Ovary (tissue), 9 donors: ENCODE data around the gene MYH9. TPM values are rescaled to one million over a fixed set of nuclear protein-coding genes. Genes with fewer than 3 reads are reported as not detected.
A peak's percentile ranks its signal among the peaks of the same experiment; 100 is the strongest.
"Not testable (repeated sequence)": the region's sequence is repeated elsewhere in the genome, so short reads cannot be mapped to it uniquely, and the experiment has no call there.

Experiments used
- DNase-seq, 5 donors: peaks; one replicate each; pipeline ENCODE4 v3.0.0-alpha.2; 2019 to 2020
- H3K27ac ChIP-seq, 2 donors: fragments of 200-600 bp; one replicate each; pipeline versions ENCODE4 v1.5.1 to v1.8.0; 2019 to 2022
- H3K27me3 ChIP-seq: fragments of 200-600 bp; one replicate; pipeline ENCODE4 v1.8.0; 2022
- H3K36me3 ChIP-seq: fragments of 200-600 bp; sonication (generic); one replicate; pipeline ENCODE4 v1.5.1; 2019
- H3K4me1 ChIP-seq: one replicate; pipeline ENCODE4 v1.8.1; 2013; ENCODE audit warnings: mild to moderate bottlenecking, moderate library complexity; ENCODE audit not compliant: insufficient read depth
- H3K4me3 ChIP-seq: fragments of 200-600 bp; sonication (generic); one replicate; pipeline ENCODE4 v1.5.1; 2017
- H3K9me3 ChIP-seq, 2 donors: fragments of 200-600 bp in 1 of 2; sonication (generic) in 1 of 2; one replicate each; pipeline versions ENCODE4 v1.5.1 to v1.8.1; 2013 to 2019; ENCODE audit warnings: mild to moderate bottlenecking in 1 of 2, moderate library complexity in 1 of 2
- CTCF ChIP-seq, 3 donors: fragments of 450-650 bp in 2 of 3; fragments of 200-600 bp in 1 of 3; IDR thresholded peaks; one replicate each; pipeline versions ENCODE4 v1.5.1 to v1.8.0; 2016 to 2022; ENCODE audit warnings: antibody characterized with exemption in 3 of 3, mild to moderate bottlenecking in 1 of 3
- EP300 ChIP-seq: sonication (generic); formaldehyde crosslinking; IDR thresholded peaks from one replicate; pipeline ENCODE4 v1.6.1; 2017; ENCODE audit warnings: antibody characterized with exemption
- POLR2A ChIP-seq: fragments of 450-650 bp; IDR thresholded peaks from one replicate; pipeline ENCODE4 v1.6.1; 2017; ENCODE audit warnings: antibody characterized with exemption, mild to moderate bottlenecking, moderate library complexity
- WGBS, 3 donors: extraction: QIAGEN DNeasy Blood & Tissue Kit in 1 of 3; methylation state at CpG; one replicate each; pipeline versions ENCODE4 v1.1.5 to v1.1.7; 2013 to 2017; 5-methylcytosine and 5-hydroxymethylcytosine counted together
- intact Hi-C, 4 donors: fragments of 100-400 bp; cut with DNase I; formaldehyde crosslinking; loops; one replicate each; pipeline versions ENCODE4 v1.11.0 to v1.15.1; 2022 to 2023
- polyA plus RNA-seq, 2 donors: library from polyadenylated mRNA; stranded (reverse); fragments of 200-250 nt in 1 of 2; fragments of 350-450 nt in 1 of 2; fragmentation: Illumina TruSeq in 1 of 2; extraction: RNeasy Lipid Tissue Mini Kit (QIAGEN cat#74804) in 1 of 2; gene quantifications; one replicate each; pipeline ENCODE4 v1.2.3, GENCODE V29; 2013 to 2014
- total RNA-seq, 7 donors: library from RNA; depleted of rRNA in 2 of 7; stranded (reverse); fragments of >200 nt in 2 of 7; fragmentation: NEBNext Ultra II Directional in 3 of 7; extraction: Animal tissue kit (Norgen Biotek cat#: 25700) in 3 of 7; gene quantifications; one replicate each; pipeline versions ENCODE4 v1.1.0 to v1.2.4, GENCODE V29; 2016 to 2023
- donor health status: DM: no; HTN: no; CAD: no; lungs with moderate emphysema.
- donor health status: DM: no; HTN: no; CAD: no.
- donor health status: Bipolar disorder and iron deficiency.
- donor health status: DM: yes; HTN: yes; CAD: no.
- donor health status: DM: no; HTN: no; CAD: no.
- donor health status: DM: yes; HTN: yes; CAD: no.

MYH9 gene
- total and polyA plus RNA-seq, 9 donors = 128 to 530 (median 348) TPM

GRCh38 chr22:36395915-36396314 is 8.1 kb upstream of the MYH9 start:
- no peak for DNase-seq
- Histone ChIP-seq H3K4me1 (no peaks in the 10 kb centered on the region), H3K4me3 (no peak overlapping the region), H3K27ac (no peak overlapping the region), H3K9me3 (no peaks in the 10 kb centered on the region), H3K27me3 (no peaks in the 10 kb centered on the region), H3K36me3 (no peaks in the 10 kb centered on the region)
- intact Hi-C loops = no loop called here
- TF ChIP-seq POLR2A (no peak), EP300 (no peak), CTCF (IDR thresholded peaks at IDR 0.05) (no peak)
- 76 to 85% (median 80%) methylated on average over 2 of the region's 2 CpGs for WGBS, 3 donors

GRCh38 chr22:36395055-36395849 is 7.5 kb upstream of the MYH9 start:
- no peak for DNase-seq
- no peaks in the 10 kb centered on the region for H3K4me1 ChIP-seq
- no peaks in the 10 kb centered on the region for H3K36me3 ChIP-seq
- TF ChIP-seq EP300 (no peak), POLR2A (no peak), CTCF (IDR thresholded peaks at IDR 0.05) (no peak)
- no peak overlapping the region for H3K27ac ChIP-seq
- no peak overlapping the region for H3K4me3 ChIP-seq
- no peaks in the 10 kb centered on the region for H3K27me3 ChIP-seq
- no peaks in the 10 kb centered on the region for H3K9me3 ChIP-seq
- WGBS, 3 donors = 76 to 91% (median 87%) methylated on average over 12 of the region's 12 CpGs
- intact Hi-C loops = no loop called here

GRCh38 chr22:36391638-36392037 is 3.9 kb upstream of the MYH9 start:
- no peak for TF ChIP-seq CTCF (IDR thresholded peaks at IDR 0.05)
- no peak for TF ChIP-seq EP300
- TF ChIP-seq POLR2A = no peak
- Histone ChIP-seq H3K36me3 (no peaks in the 10 kb centered on the region), H3K9me3 (no peaks in the 10 kb centered on the region), H3K27ac (no peak overlapping the region), H3K27me3 (no peaks in the 10 kb centered on the region), H3K4me1 (no peaks in the 10 kb centered on the region), H3K4me3 (no peak overlapping the region)
- DNase-seq = no peak
- intact Hi-C loops = no loop called here
- WGBS, 3 donors = 90 to 95% (median 91%) methylated on average over 3 of the region's 3 CpGs

GRCh38 chr22:36389122-36389521 is 1.4 kb upstream of the MYH9 start:
- WGBS, 3 donors = 68 to 78% (median 74%) methylated on average over 14 of the region's 14 CpGs
- intact Hi-C loops = loop anchor here in 2 of 4 donors (5.0 to 10.0 kb wide), 3 partner anchors 64 to 68 kb away; no protein-coding TSS in a partner anchor
- not testable (repeated sequence) for H3K4me3 ChIP-seq

GRCh38 chr22:36387709-36387958 is 133 bp downstream of the MYH9 start:
- H3K4me1 ChIP-seq = peaks cover 5% of the 10 kb centered on the region
- H3K9me3 ChIP-seq = no peaks in the 10 kb centered on the region
- WGBS, 3 donors = 0% methylated on average over 8 to 31 of the region's 31 CpGs
- no peaks in the 10 kb centered on the region for H3K27me3 ChIP-seq
- TF ChIP-seq POLR2A = peak; percentile 91
- no peak for TF ChIP-seq CTCF (IDR thresholded peaks at IDR 0.05)
- TF ChIP-seq EP300 = no peak
- intact Hi-C loops = loop anchor here in 3 of 4 donors (2.0 to 10.0 kb wide), 4 partner anchors 33 to 70 kb away; no protein-coding TSS in a partner anchor
- peak overlapping the region; percentile 66 to 74 for H3K27ac ChIP-seq
- no peak for DNase-seq
- peak overlapping the region; percentile 68 for H3K4me3 ChIP-seq
- no peaks in the 10 kb centered on the region for H3K36me3 ChIP-seq

More at GRCh38 chr22:36389122-36389521, 1.4 kb upstream of the MYH9 start:
- not testable (repeated sequence) for H3K36me3 ChIP-seq, H3K27me3 ChIP-seq, H3K9me3 ChIP-seq, H3K27ac ChIP-seq, DNase-seq, H3K4me1 ChIP-seq
